GM12878 (cell line): ENCODE measurements around the gene ICA1. TPM values are rescaled to one million over a fixed set of nuclear protein-coding genes. Genes with fewer than 3 reads are reported as not detected.

Experiments used
- DPF2 ChIP-seq: fragments of 450-650 bp; IDR thresholded peaks from 2 replicates; pipeline ENCODE4 v1.6.1; 2017; ENCODE audit warnings: mild to moderate bottlenecking
- E4F1 ChIP-seq: fragments of 450-650 bp; IDR thresholded peaks from 2 replicates; pipeline ENCODE4 v1.6.1; 2018; ENCODE audit warnings: borderline replicate concordance, mild to moderate bottlenecking; ENCODE audit not compliant: partially characterized antibody
- IKZF1 ChIP-seq: fragments of 450-650 bp; conservative IDR thresholded peaks from 2 replicates; pipeline ENCODE4 v1.6.1; 2017; ENCODE audit warnings: antibody characterized with exemption, mild to moderate bottlenecking
- RB1 ChIP-seq: fragments of 450-650 bp; formaldehyde crosslinking; IDR thresholded peaks from 2 replicates; pipeline ENCODE4 v1.6.1; 2017; ENCODE audit warnings: mild to moderate bottlenecking, borderline replicate concordance
- polyA plus RNA-seq, 11 experiments: library from polyadenylated mRNA; depleted of rRNA in 4 of 11; unstranded in 6 of 11; stranded (reverse) in 5 of 11; fragments of >200 nt; fragmentation: Nextera tagmentation in 4 of 11; fragmentation: Illumina TruSeq in 1 of 11; extraction: Ambion mirVana in 4 of 11; extraction: Trizol in 1 of 11; gene quantifications; 1 replicate in 1 of 11; 2 replicates in 10 of 11; pipeline versions ENCODE4 v1.2.1 to v1.2.3, GENCODE V29; 2011 to 2016; ENCODE audit warnings: inconsistent platforms in 2 of 11, missing spikeins in 2 of 11, low read depth in 1 of 11
- total RNA-seq, 4 experiments: library from RNA; depleted of rRNA in 3 of 4; stranded (reverse); fragments of >200 nt in 3 of 4; fragmentation: Illumina TruSeq in 1 of 4; extraction: Trizol in 1 of 4; gene quantifications; 2 replicates each; pipeline versions ENCODE4 v1.2.1 to v1.2.3, GENCODE V29; 2013 to 2021
- TF ChIP-seq, protein P1 (sequence below): fragments of 450-650 bp; IDR thresholded peaks from 2 replicates; pipeline ENCODE4 v1.6.1; 2017; ENCODE audit warnings: mild to moderate bottlenecking, low read depth, inconsistent platforms; ENCODE audit not compliant: poor library complexity, severe bottlenecking

Gene ICA1
- total and polyA plus RNA-seq, 10 of the 15 experiments (the other 5 are each of a cell fraction or from before 2014, with no cell fraction given) = 1.3 to 35.1 (median 3.3) TPM

DNA sequence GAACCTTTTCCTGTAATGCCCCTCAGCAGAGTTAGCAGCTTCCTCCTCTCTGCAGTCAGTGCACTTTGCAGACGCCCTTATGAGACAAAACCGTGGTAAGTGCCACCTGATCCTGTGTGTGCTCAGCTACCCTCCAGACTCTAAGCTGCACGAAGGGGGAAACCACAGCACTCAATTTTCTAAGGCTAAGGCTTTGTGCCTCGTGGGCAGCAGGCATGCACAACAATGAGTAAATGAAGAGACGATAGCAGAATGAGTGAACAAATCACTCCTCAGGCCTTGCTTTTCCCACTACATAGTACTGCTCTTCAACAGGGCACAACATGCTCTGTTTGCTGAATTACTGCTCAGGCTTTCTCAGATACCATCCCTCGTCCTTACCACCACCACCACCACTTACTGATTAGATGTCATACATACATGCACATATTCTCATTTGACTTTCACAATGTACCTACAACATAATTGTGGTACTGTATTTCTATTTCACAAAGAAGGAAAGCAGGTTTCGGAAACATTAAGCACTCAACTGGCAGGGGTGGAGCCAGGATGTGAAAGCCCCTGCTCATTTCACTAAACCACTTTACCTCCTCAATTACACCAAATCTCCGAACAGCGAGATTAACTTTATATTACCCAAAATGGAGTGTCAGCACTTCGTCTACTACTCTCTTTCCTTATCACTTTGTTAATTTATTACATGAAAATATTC is 85.4 kb downstream of the ICA1 start (continued):
- TF ChIP-seq, protein P1, sequence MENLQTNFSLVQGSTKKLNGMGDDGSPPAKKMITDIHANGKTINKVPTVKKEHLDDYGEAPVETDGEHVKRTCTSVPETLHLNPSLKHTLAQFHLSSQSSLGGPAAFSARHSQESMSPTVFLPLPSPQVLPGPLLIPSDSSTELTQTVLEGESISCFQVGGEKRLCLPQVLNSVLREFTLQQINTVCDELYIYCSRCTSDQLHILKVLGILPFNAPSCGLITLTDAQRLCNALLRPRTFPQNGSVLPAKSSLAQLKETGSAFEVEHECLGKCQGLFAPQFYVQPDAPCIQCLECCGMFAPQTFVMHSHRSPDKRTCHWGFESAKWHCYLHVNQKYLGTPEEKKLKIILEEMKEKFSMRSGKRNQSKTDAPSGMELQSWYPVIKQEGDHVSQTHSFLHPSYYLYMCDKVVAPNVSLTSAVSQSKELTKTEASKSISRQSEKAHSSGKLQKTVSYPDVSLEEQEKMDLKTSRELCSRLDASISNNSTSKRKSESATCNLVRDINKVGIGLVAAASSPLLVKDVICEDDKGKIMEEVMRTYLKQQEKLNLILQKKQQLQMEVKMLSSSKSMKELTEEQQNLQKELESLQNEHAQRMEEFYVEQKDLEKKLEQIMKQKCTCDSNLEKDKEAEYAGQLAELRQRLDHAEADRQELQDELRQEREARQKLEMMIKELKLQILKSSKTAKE = peak; percentile 30
- TF ChIP-seq DPF2 (peak; percentile 87), IKZF1 (peak; percentile 73), E4F1 (no peak), RB1 (peak; percentile 61; the same call in 1 of the 2 replicates)
